ENCODE measurements around the gene DONSON.
"Not testable (repeated sequence)": the region's sequence is repeated elsewhere in the genome, so short reads cannot be mapped to it uniquely, and the experiment has no call there.

Gene DONSON

DNA sequence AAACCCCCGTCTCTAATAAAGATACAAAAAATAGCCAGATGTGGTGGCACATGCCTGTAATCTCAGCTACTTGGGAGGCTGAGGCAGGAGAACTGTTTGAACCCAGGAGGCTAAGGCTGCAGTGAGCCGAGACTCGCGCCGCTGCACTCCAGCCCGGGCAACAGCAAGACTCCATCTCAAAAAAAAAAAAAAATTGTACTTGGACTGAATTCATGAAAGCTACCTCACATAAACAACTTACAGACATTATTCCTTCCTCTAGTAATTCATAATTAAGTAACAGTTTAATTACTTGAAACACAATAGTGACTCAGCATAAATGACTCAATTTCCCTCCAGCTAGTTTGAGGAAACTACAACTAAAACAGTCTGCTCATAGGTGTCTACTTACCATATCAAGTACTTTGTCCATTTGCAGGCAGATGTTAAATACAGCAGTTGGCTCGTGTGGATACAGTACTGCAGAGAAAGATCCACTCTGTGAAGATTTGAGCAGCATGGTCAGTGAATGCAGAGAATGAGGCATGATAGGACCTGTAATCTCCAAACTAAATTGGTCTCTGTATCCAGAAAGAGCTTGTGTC lies 9.4 kb downstream of the DONSON start:
- DNase-seq (ENCODE audit: low read depth), result no peak
- no peak for TF ChIP-seq CTCF (IDR thresholded peaks at IDR 0.05; ENCODE audit: control insufficient read depth, extremely low read depth, insufficient read depth)
- no peak overlapping the region for H3K4me3 ChIP-seq (ENCODE audit: low read depth, low read length)

- TF ChIP-seq CTCF (IDR thresholded peaks at IDR 0.05; ENCODE audit: control insufficient read depth, extremely low read depth, insufficient read depth), result no peak
- no peak for DNase-seq (ENCODE audit: low read depth)
- no peak overlapping the region for H3K4me3 ChIP-seq (ENCODE audit: low read depth, low read length)
Measured at GRCh38 chr21:33578214-33578613, 10.3 kb downstream of the DONSON start.

DNA sequence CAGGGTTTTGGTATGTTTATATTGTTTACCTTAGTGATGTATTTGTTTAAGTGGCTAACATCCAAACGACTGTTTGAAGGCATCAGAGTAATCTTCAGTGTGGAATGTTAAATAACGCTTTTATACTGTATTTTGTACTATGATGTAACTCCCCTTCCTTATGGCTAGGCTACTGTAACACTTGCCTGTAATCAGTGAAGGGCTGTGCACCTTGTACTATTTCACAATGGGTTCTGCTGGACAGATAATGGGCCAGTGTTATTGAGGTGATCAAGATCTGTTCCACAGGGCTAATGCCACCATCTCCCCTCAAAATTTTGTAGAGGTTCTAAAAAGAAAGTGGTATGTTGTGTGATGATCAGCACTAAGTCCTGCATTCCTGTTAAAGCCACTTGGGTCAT lies 11.7 kb downstream of the DONSON start:
- H3K4me3 ChIP-seq (ENCODE audit: low read depth, low read length), result not testable (repeated sequence)
- peak; percentile 61 for DNase-seq (ENCODE audit: low read depth)

DNA sequence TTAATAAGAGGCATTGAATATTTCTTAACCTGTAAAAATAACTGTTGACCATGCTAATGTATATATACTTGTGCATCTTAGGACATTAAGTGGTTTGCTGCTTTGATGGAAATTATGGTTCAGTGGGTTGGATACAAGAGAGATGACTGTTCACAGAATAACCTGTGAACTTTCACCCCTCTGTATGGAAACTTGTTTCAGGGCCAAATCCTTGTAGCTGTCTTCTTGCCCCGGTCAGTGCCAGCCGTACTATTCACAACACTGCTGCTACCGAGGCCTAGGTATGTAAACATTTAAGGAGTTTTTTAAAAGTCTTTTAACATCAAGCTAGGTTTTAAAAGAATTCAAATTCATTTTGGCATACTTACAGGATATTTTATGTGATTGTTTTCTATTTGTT lies 16.1 kb downstream of the DONSON start:
- TF ChIP-seq CTCF (IDR thresholded peaks at IDR 0.05; ENCODE audit: control insufficient read depth, extremely low read depth, insufficient read depth), result no peak
- no peak for DNase-seq (ENCODE audit: low read depth)
- no peak overlapping the region for H3K4me3 ChIP-seq (ENCODE audit: low read depth, low read length)

DNA sequence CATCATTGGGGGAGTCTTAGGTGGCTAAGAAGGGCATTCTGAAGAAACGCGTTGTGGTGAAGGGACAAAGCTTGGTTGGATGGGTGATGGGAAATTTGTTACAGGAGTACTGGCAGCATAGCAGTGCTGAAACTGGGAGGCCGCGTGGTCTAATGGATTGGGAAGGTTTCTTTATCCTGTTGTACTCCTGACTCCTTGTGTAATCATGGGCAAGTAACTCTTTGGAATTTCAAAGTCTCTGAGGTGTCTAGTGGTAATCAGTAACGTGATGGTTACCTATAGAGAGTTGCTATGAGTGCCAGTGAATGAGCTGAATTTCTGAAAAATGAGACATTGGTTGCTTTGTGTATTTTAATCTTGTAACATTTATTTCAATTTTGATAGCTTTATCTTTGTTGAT lies 18.5 kb downstream of the DONSON start:
- no peak overlapping the region for H3K4me3 ChIP-seq (ENCODE audit: low read depth, low read length)
- TF ChIP-seq CTCF (IDR thresholded peaks at IDR 0.05; ENCODE audit: control insufficient read depth, extremely low read depth, insufficient read depth), result no peak
- DNase-seq (ENCODE audit: low read depth), result no peak

DNA sequence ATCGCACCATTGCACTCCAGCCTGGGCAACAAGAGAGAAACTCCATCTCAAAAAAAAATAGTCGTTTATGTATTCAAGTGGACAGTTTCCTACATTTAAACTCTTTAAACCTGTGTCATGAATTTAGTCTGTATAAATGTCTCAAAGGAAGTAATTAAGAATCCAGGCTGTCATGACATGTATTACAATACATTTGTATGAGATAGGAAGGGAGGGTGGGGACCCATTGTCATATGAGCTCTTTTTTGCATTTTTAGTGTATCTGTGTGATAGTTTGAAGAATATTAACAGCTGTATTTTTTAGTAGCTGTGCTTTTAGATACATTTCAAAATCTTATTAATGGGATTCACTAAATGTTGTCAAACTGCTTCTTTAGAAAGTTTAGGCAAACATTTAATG lies 20.0 kb downstream of the DONSON start:
- TF ChIP-seq CTCF (IDR thresholded peaks at IDR 0.05; ENCODE audit: control insufficient read depth, extremely low read depth, insufficient read depth), result no peak

GRCh38 chr21:33567914-33568313 lies 20.6 kb downstream of the DONSON start:
- H3K4me3 ChIP-seq (ENCODE audit: low read depth, low read length), result no peak overlapping the region
- no peak for DNase-seq (ENCODE audit: low read depth)
- no peak for TF ChIP-seq CTCF (IDR thresholded peaks at IDR 0.05; ENCODE audit: control insufficient read depth, extremely low read depth, insufficient read depth)

More for the DNA sequence above, 20.0 kb downstream of the DONSON start:
- no peak overlapping the region for H3K4me3 ChIP-seq (ENCODE audit: low read depth, low read length)
- DNase-seq (ENCODE audit: low read depth), result no peak
